Measurements from ENCODE around the gene POPDC2. TPM values are rescaled to one million over a fixed set of nuclear protein-coding genes. Genes with fewer than 3 reads are reported as not detected.

The POPDC2 gene
- total RNA-seq, 4 donors from 2014 or later, result 19.7 to 98.2 (median 67.6) TPM

- Histone ChIP-seq H3K4me3 (no peak overlapping the region), H3K36me3 (no peaks in the 10 kb centered on the region), H3K27me3 (no peaks in the 10 kb centered on the region), H3K9me3 (no peaks in the 10 kb centered on the region), H3K27ac (no peak overlapping the region), H3K4me1 (peaks cover 0 to 21% (median 0%) of the 10 kb centered on the region in 3 donors)
- TF ChIP-seq POLR2AphosphoS5 (IDR thresholded peaks at IDR 0.05), result no peak
- WGBS, 2 donors (ENCODE audit: low coverage in 1 of 2), result 64 to 90% methylated on average over 4 of the region's 4 CpGs
- no peak for ATAC-seq
These were observed 40.0 kb upstream of the POPDC2 start for GRCh38 chr3:119700269-119700919.

DNA sequence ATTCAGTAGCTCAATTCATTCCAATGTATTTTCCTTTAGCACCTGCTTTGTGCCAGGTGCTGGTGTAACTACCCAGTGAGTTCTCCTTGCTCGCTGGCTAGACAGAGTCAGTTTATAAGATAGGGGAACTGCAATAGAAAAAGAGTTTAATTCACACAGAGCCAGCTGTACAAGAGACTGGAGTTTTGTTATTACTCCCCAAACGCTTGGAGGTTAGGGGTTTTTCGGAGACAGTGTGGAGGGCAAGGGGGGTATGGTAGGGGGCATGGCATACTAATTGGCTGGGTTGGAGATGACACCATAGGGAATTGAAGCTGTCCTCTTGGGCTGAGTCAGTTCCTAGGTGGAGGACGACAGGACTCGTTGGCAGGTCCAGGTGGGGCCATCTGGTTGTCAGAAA lies 37.0 kb upstream of the POPDC2 start:
- Histone ChIP-seq H3K4me3 (no peak overlapping the region), H3K9me3 (no peaks in the 10 kb centered on the region), H3K27ac (no peak overlapping the region), H3K27me3 (no peaks in the 10 kb centered on the region), H3K36me3 (no peaks in the 10 kb centered on the region), H3K4me1 (peaks cover 0 to 6% (median 0%) of the 10 kb centered on the region in 3 donors)
- no peak for ATAC-seq
- WGBS, 2 donors (ENCODE audit: low coverage in 1 of 2), result 82 to 86% methylated on average over 4 to 5 of the region's 5 CpGs
- TF ChIP-seq, protein P1, sequence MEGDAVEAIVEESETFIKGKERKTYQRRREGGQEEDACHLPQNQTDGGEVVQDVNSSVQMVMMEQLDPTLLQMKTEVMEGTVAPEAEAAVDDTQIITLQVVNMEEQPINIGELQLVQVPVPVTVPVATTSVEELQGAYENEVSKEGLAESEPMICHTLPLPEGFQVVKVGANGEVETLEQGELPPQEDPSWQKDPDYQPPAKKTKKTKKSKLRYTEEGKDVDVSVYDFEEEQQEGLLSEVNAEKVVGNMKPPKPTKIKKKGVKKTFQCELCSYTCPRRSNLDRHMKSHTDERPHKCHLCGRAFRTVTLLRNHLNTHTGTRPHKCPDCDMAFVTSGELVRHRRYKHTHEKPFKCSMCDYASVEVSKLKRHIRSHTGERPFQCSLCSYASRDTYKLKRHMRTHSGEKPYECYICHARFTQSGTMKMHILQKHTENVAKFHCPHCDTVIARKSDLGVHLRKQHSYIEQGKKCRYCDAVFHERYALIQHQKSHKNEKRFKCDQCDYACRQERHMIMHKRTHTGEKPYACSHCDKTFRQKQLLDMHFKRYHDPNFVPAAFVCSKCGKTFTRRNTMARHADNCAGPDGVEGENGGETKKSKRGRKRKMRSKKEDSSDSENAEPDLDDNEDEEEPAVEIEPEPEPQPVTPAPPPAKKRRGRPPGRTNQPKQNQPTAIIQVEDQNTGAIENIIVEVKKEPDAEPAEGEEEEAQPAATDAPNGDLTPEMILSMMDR (IDR thresholded peaks at IDR 0.05), result no peak
- TF ChIP-seq POLR2AphosphoS5 (IDR thresholded peaks at IDR 0.05) (no peak), EP300 (IDR thresholded peaks at IDR 0.05) (no peak), POLR2A (IDR thresholded peaks at IDR 0.05) (no peak)

- no peak for ATAC-seq
- TF ChIP-seq, protein P1 (IDR thresholded peaks at IDR 0.05), result no peak
- TF ChIP-seq POLR2AphosphoS5 (IDR thresholded peaks at IDR 0.05) (no peak), EP300 (IDR thresholded peaks at IDR 0.05) (no peak), POLR2A (IDR thresholded peaks at IDR 0.05) (no peak)
- Histone ChIP-seq H3K27ac (no peak overlapping the region), H3K27me3 (no peaks in the 10 kb centered on the region), H3K9me3 (no peaks in the 10 kb centered on the region), H3K4me3 (no peak overlapping the region), H3K4me1 (no peaks in the 10 kb centered on the region), H3K36me3 (no peaks in the 10 kb centered on the region)
- WGBS, 2 donors (ENCODE audit: low coverage in 1 of 2), result 79 to 96% methylated on average over 2 of the region's 2 CpGs
These were observed 35.1 kb upstream of the POPDC2 start for GRCh38 chr3:119695480-119695879.

- Histone ChIP-seq H3K4me1 (no peaks in the 10 kb centered on the region), H3K36me3 (no peaks in the 10 kb centered on the region), H3K27me3 (no peaks in the 10 kb centered on the region), H3K9me3 (no peaks in the 10 kb centered on the region), H3K4me3 (no peak overlapping the region), H3K27ac (no peak overlapping the region)
- ATAC-seq, result no peak
- TF ChIP-seq, protein P1 (IDR thresholded peaks at IDR 0.05), result peak in 3 of 4 experiments; percentile 10 to 34 (median 10)
- TF ChIP-seq POLR2A (IDR thresholded peaks at IDR 0.05), result no peak
- WGBS, 2 donors (ENCODE audit: low coverage in 1 of 2), result 42% methylated on average over 4 of the region's 4 CpGs
These were observed 29.8 kb upstream of the POPDC2 start for GRCh38 chr3:119690043-119690656.

DNA sequence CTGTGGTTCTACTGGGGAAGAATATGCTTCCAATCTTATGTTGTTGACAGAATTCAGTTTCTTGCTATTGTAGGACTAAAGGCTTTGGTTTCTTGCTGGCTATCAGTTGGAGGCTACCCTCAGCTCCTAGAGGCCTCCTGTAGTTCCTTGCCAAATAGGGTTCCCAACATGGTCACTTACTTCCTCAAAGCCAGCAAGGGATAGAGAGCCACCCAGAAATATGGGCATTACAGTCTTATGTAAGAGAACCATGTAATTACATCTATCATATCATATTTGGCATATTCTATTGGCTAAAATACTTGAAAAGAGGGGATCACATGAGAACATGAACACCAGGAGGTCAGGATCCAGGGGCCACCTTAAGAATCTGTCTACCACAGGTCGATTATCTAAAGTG lies 23.0 kb upstream of the POPDC2 start:
- no peak for ATAC-seq
- Histone ChIP-seq H3K4me3 (no peak overlapping the region), H3K36me3 (no peaks in the 10 kb centered on the region), H3K4me1 (no peaks in the 10 kb centered on the region), H3K27ac (no peak overlapping the region), H3K27me3 (no peaks in the 10 kb centered on the region), H3K9me3 (no peaks in the 10 kb centered on the region)
- TF ChIP-seq EP300 (IDR thresholded peaks at IDR 0.05), result no peak
- WGBS, 2 donors (ENCODE audit: low coverage in 1 of 2), result 17% methylated on average over 1 of the region's 1 CpG

GRCh38 chr3:119681279-119681678 lies 20.9 kb upstream of the POPDC2 start:
- WGBS, 2 donors (ENCODE audit: low coverage in 1 of 2), result 44 to 59% methylated on average over 1 of the region's 1 CpG
- H3K4me1 ChIP-seq, result peaks cover 0 to 10% (median under 1%) of the 10 kb centered on the region in 3 donors
- H3K27me3 ChIP-seq, result no peaks in the 10 kb centered on the region
- H3K9me3 ChIP-seq, result no peaks in the 10 kb centered on the region
- H3K27ac ChIP-seq, result peak overlapping the region in 1 of 4 donors; percentile 35
- no peaks in the 10 kb centered on the region for H3K36me3 ChIP-seq
- ATAC-seq, result no peak
- TF ChIP-seq POLR2A (IDR thresholded peaks at IDR 0.05), result no peak
- TF ChIP-seq, protein P1 (IDR thresholded peaks at IDR 0.05), result peak in 3 of 4 experiments; percentile 27 to 59 (median 48)
- no peak overlapping the region for H3K4me3 ChIP-seq
